Measurements from ENCODE around the gene DTD1. TPM values are rescaled to one million over a fixed set of nuclear protein-coding genes. Genes with fewer than 3 reads are reported as not detected.

Gene DTD1
- total RNA-seq, 1 donor: 19.0 TPM

DNA sequence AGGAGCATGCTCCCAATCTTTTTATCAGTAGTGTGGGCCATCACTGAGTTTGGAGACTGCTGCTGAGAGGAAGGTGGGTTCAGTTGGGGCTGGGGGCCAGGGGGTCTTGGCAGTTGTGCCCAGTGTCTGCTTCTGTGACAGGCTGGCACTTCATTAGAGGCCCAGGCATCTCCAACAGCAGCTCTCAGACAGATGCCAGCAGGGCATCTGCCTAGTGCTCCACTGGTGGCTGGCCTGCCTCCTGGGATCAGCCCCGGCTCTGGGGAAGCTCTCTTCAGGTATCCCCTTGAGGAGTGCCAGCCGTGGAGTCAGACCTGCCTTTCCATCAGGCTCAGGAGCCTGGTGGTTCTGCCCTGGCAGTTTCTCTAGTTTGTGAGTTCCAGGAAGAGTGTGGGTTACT lies 77.3 kb downstream of the DTD1 start:
- Histone ChIP-seq H3K9me3 (ENCODE audit: low read depth, low read length) (no peaks in the 10 kb centered on the region), H3K27me3 (ENCODE audit: insufficient read depth, low read length) (no peaks in the 10 kb centered on the region), H3K4me3 (ENCODE audit: low read length) (no peak overlapping the region), H3K4me1 (ENCODE audit: insufficient read depth, low read length) (no peaks in the 10 kb centered on the region)

DNA sequence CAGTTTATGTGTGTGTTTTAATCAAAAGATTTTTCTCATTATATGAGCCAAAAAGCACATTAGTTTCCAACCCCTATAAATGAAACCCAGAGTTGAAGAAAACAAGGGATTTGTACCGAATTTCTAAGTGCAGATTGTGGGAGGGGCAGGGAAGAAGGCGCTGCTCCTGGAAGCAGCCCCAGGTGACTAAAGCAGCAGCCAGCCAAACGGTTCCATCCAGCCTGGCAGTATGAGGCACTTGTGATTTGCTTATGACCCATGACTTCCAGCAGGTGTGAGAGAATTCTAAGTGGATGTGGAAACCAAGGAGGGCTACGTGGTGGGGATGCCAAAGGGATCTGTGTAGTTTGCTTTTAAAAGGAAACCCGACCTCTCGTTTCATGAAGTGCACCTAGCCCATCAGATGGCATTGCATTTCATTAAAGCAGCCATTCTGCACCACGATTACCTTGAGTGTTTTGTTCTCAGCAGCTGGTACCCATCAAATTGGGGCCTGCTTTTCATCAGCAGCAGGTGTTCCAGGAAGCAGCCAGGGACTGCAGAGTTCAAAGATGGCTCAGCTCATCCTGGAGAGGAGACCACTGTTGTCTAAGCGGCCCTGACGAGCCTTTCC lies 79.1 kb downstream of the DTD1 start:
- Histone ChIP-seq H3K4me3 (ENCODE audit: low read length) (no peak overlapping the region), H3K4me1 (ENCODE audit: insufficient read depth, low read length) (no peaks in the 10 kb centered on the region), H3K27me3 (ENCODE audit: insufficient read depth, low read length) (no peaks in the 10 kb centered on the region), H3K9me3 (ENCODE audit: low read depth, low read length) (no peaks in the 10 kb centered on the region)

DNA sequence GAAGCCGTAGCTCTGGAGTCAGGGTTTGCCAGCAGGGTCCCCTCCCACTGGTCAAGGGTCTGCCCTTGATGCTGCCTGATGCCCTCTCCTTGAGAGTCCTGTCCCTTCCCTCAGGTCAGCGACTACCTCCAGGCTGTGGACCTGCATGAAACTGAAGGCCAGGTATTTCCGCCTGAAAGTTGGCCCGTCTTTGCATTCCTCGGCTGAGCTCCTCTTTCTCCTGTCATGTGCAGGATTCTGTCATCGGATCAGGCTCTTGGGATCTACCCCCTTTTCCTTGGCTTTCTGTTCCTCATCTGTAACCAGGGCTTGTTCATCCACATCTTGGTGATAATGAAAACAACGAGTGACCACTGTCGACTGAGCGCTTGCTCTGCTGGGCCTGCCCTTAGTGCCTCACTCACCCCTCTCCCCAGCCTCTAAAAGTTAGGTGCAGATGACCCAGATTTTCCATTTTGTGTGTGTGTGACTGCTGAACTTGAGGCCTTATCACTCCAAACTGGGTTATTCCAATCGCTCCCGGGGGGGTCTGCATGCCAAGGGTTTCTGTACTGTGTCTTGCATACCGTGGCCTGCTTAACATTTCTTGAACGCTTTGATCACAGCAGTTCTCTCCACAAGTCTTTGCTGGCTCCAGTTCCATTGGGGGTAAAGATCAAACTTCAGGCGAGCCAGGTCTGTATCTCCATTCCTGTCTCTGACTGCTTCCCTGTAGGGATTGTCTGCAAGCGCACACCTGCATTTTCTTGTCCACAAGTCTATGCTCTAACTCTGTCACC lies 81.6 kb downstream of the DTD1 start:
- H3K9me3 ChIP-seq (ENCODE audit: low read depth, low read length): no peaks in the 10 kb centered on the region
- H3K27me3 ChIP-seq (ENCODE audit: insufficient read depth, low read length): no peaks in the 10 kb centered on the region

DNA sequence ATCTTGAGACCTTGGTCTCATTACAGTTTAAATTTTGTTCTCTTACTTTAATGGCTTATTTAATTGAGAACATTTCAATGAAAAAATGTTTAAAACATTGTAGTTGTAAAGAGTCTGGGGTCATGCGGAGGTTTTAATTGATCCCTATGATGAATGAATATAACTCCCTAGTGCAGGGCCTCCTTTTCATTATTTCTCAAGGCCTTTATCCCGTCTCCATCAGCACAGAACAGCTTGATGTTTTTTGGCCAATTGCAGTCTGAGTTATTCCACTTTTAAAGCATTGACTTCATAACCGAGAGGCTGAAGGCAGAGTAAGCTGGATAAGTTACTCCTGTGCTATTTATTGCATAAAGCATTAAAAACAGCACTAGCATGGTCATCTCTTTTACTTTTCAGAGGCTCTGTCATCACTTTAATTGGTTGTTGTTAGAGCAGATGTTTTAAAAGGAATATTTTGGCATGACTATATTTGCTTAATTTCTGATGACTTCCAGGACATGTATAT lies 83.4 kb downstream of the DTD1 start:
- Histone ChIP-seq H3K4me1 (ENCODE audit: insufficient read depth, low read length) (no peaks in the 10 kb centered on the region), H3K27me3 (ENCODE audit: insufficient read depth, low read length) (no peaks in the 10 kb centered on the region), H3K9me3 (ENCODE audit: low read depth, low read length) (no peaks in the 10 kb centered on the region), H3K4me3 (ENCODE audit: low read length) (no peak overlapping the region)

More for the DNA sequence above, 81.6 kb downstream of the DTD1 start:
- Histone ChIP-seq H3K4me1 (ENCODE audit: insufficient read depth, low read length) (no peaks in the 10 kb centered on the region), H3K4me3 (ENCODE audit: low read length) (no peak overlapping the region)

DNA sequence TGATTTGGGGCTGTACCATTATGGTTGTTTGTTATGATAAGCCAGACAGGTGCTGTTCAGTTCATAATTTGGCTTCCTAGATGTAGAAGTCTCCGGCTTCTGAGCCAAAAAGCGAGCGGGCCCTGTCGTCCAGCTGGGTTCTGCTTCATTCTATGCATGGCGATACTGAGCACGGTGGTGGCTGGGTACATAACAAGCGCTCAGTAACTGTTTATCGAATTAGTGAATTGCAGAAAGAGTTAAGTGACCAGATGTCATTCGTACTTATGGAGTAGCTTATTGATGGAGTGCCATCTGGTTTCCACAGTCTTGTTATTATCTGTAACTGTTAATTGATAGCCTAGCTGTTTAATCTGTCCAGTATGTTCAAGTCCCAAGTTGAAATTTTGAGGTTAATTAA lies 85.0 kb downstream of the DTD1 start:
- no peak overlapping the region for H3K4me3 ChIP-seq (ENCODE audit: low read length)
- no peaks in the 10 kb centered on the region for H3K9me3 ChIP-seq (ENCODE audit: low read depth, low read length)
- H3K27me3 ChIP-seq (ENCODE audit: insufficient read depth, low read length): no peaks in the 10 kb centered on the region
- no peaks in the 10 kb centered on the region for H3K4me1 ChIP-seq (ENCODE audit: insufficient read depth, low read length)

DNA sequence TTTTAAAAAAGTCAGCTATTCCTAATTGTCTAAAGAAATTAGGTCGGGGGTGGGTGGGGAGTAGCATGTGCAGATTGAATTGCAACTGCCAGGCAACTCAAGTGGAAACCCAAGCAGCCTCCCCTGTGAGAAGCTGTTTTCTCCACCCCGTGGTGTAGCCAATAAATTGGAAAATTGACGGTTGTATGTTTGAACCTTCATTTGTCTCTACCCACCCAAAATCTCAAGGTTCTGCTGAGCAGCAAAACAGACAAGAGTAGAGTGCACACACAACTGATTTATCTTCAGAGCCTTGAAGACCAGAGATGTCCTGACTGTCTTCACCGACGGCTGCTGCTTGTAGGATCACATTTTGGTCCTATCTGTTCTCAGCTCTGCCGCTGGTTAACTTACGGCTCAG lies 88.5 kb downstream of the DTD1 start:
- Histone ChIP-seq H3K4me1 (ENCODE audit: insufficient read depth, low read length) (peaks cover 12% of the 10 kb centered on the region), H3K27me3 (ENCODE audit: insufficient read depth, low read length) (no peaks in the 10 kb centered on the region), H3K4me3 (ENCODE audit: low read length) (no peak overlapping the region), H3K9me3 (ENCODE audit: low read depth, low read length) (no peaks in the 10 kb centered on the region)

DNA sequence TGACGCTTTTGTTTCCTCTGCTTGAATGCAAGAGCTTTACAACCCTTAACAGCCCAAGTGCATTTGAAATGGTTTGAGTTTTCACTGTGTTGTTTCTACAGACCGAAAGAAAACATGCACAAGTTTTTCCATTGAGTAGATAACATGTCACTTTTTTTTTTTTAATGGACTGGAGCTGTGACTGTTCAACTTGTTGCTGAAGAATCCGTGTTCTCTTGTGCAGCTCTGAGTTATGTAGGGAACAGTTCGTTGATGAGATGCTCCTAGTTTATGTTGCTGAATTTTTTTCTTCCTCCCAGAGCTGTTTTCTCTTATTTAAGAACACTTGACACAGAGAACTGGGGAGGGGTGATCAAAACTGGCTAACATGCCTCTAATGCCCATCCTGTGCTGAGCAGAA lies 89.3 kb downstream of the DTD1 start:
- H3K9me3 ChIP-seq (ENCODE audit: low read depth, low read length): no peaks in the 10 kb centered on the region
- H3K4me3 ChIP-seq (ENCODE audit: low read length): no peak overlapping the region
- H3K4me1 ChIP-seq (ENCODE audit: insufficient read depth, low read length): peaks cover 12% of the 10 kb centered on the region
- H3K27me3 ChIP-seq (ENCODE audit: insufficient read depth, low read length): no peaks in the 10 kb centered on the region

DNA sequence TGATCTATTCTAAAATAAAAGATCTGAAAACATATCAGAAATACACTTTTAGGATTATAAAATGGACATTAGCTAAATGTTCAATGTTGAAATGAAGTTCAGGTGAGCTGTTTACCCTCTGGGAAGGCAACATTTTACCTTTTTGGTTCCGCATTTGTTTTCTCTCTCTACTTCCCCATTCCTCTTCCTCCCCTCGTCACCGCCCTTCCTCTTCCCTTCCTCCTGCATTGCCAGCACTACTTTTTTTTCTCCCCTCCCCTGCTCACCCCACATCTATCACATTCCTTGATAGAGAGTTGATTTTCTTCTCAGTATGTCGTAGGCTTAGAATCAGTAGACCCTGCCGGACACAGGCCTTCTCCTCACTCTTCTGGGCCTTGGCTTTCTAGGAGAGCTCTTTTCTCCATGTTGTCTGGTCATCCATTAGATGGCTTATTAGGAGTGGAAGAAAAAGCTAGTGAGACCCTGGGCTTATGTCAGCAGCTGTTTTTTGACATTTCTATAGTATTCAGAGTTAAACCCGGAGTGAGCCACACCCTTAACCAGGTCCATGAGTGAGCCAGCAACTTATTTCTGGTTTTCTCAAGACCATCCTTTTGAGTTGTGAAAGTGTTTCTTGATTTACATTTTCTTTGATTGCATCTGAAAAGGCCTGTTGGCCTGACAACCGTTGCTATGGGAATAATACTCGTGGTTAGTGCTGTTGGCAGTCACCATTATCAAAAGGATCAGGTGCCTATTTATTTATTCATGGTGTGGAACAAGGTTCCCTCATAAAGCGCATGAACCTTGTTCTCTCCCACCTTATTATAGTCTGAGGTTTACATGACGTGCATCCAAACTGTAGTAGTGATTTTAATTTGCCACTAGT lies 90.9 kb downstream of the DTD1 start:
- Histone ChIP-seq H3K9me3 (ENCODE audit: low read depth, low read length) (no peaks in the 10 kb centered on the region), H3K4me1 (ENCODE audit: insufficient read depth, low read length) (peaks cover 12% of the 10 kb centered on the region), H3K4me3 (ENCODE audit: low read length) (no peak overlapping the region), H3K27me3 (ENCODE audit: insufficient read depth, low read length) (no peaks in the 10 kb centered on the region)

DNA sequence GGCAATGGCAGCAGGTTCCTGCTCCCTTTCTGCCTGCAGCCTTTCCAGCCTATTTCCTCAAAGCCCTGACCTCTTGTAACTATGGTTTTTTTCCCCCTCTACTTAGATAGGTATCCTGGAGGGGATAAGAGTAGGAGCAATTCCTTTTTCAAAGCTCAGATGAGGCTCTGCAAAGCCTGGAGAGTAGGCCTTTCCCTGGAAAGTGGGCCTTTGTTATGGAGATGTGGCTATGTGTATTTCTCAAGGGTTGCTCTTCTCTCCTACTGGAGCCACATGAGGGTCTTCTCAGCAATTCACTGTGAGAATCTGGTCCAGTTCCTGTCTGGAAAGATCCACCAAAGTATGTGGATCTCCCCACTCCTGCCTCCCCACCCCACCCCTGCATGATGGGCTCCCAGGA lies 96.0 kb downstream of the DTD1 start:
- H3K27me3 ChIP-seq (ENCODE audit: insufficient read depth, low read length): no peaks in the 10 kb centered on the region
- H3K9me3 ChIP-seq (ENCODE audit: low read depth, low read length): no peaks in the 10 kb centered on the region
- peaks cover 3% of the 10 kb centered on the region for H3K4me1 ChIP-seq (ENCODE audit: insufficient read depth, low read length)
- H3K4me3 ChIP-seq (ENCODE audit: low read length): no peak overlapping the region

DNA sequence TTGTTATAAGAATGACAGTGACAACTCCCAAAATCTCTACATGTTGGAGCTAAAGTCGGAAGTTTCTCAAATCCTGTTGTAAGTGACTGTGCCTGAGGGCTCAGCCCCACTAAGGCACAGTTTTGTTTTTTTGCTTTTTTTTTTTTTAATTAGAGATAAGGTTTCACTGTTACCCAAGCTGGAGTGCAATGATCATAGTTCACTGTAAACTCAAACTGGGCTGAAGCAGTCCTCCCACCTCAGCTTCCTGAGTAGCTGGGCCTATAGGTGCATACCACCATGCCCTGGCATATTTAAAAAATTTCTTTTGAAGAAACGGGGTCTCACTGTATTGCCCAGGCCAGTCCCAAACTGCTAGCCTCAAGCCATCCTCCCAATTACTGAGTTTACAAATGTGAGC lies 96.9 kb downstream of the DTD1 start:
- Histone ChIP-seq H3K4me3 (ENCODE audit: low read length) (no peak overlapping the region), H3K9me3 (ENCODE audit: low read depth, low read length) (no peaks in the 10 kb centered on the region), H3K4me1 (ENCODE audit: insufficient read depth, low read length) (no peaks in the 10 kb centered on the region), H3K27me3 (ENCODE audit: insufficient read depth, low read length) (no peaks in the 10 kb centered on the region)

DNA sequence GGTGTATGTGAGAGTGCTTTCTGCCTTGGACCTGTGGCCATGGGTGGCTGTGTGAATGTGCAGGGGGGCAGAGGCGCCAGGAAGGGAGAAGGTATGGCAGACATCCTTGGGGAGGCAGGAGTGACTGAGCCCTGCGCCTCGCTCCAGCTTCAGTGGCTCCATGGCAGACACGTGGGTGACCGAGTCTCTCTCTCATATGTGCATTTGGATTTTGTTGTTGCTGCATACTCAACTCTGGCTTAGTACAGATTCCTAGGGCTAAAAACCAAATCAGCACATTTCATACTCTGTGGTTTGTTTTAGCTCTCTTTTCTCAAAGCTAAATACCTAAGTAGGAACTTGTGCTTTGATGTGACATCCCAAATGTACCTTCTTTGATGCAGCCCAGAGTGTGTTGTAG lies 97.6 kb downstream of the DTD1 start:
- no peaks in the 10 kb centered on the region for H3K27me3 ChIP-seq (ENCODE audit: insufficient read depth, low read length)
- H3K4me3 ChIP-seq (ENCODE audit: low read length): no peak overlapping the region
- no peaks in the 10 kb centered on the region for H3K4me1 ChIP-seq (ENCODE audit: insufficient read depth, low read length)
- no peaks in the 10 kb centered on the region for H3K9me3 ChIP-seq (ENCODE audit: low read depth, low read length)

DNA sequence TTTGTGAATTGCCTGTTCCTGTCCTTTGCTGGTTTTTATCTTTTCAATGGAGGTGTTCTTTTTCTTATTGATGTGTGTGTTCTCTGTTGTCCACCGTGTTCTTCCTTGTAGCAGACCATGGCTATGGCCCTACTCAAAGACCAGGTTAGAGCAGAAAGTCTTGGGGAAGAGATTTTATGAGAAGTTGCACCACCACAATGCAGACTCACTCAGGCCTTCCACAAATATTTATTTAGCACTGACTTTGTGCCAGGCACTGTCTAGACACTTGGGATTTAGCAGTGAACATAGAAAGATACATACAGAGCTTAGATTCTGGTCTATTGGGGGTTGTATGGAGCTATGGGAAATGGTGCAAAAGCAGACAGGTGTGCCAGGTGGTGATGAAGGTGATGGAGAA lies 98.8 kb downstream of the DTD1 start:
- Histone ChIP-seq H3K9me3 (ENCODE audit: low read depth, low read length) (no peaks in the 10 kb centered on the region), H3K27me3 (ENCODE audit: insufficient read depth, low read length) (no peaks in the 10 kb centered on the region), H3K4me3 (ENCODE audit: low read length) (no peak overlapping the region), H3K4me1 (ENCODE audit: insufficient read depth, low read length) (no peaks in the 10 kb centered on the region)

DNA sequence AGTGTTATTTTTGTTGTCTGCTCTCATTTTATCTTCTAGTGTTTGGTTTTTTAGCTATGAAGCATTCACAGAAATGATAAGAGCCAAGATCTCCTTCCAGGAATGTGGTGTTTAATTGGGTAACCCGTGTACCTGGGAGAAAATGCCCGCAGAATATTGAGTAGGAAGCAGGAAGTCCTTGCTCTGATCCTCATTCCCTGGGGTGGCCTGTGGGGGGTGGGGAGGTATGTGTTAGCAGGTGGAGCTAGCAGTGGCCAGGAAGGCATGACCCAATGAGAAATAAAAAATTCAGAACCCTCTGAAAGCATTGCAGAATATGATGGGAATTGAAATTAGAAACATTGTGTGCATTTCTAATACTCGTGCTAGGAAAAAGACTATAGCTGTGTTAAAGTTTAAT lies 100.8 kb downstream of the DTD1 start:
- Histone ChIP-seq H3K9me3 (ENCODE audit: low read depth, low read length) (no peaks in the 10 kb centered on the region), H3K4me1 (ENCODE audit: insufficient read depth, low read length) (no peaks in the 10 kb centered on the region), H3K27me3 (ENCODE audit: insufficient read depth, low read length) (no peaks in the 10 kb centered on the region), H3K4me3 (ENCODE audit: low read length) (no peak overlapping the region)

DNA sequence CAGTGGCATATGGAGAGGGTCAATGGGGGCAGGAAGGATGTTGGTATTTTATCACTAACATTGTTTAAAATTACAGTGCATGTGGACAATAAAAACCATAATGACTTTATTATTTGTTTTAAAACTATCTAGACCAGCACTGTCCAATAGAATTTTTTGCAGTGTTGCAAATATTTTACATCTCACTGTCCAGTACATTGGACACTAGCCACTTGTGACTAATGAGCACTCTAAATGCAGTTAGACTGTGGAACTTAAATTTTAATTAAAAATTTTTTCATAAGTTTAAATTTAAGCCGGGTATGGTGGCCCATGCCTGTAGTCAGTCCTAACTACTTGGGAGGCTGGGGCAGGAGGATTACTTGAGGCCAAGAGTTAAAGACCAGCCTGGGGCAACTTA lies 101.7 kb downstream of the DTD1 start:
- Histone ChIP-seq H3K4me1 (ENCODE audit: insufficient read depth, low read length) (no peaks in the 10 kb centered on the region), H3K27me3 (ENCODE audit: insufficient read depth, low read length) (no peaks in the 10 kb centered on the region), H3K4me3 (ENCODE audit: low read length) (no peak overlapping the region), H3K9me3 (ENCODE audit: low read depth, low read length) (no peaks in the 10 kb centered on the region)

DNA sequence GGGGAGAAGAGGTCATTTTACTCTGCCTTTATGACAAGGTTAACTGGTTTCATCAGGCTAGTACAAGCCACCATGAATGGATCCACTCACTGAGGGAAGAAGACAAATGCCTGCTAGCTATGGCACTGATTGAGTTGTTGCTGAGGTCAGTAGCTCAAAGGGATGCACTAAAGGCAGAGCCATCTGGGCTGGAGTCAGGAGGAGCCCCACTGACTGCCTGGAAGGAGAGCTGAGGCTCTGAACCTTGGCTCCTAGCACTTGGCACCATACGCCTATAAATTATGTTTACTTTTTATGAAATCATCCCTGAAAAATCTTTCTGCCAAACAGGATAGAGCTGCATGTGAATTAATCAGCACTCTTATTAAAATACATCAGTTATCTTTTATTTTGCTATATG lies 104.6 kb downstream of the DTD1 start:
- no peaks in the 10 kb centered on the region for H3K9me3 ChIP-seq (ENCODE audit: low read depth, low read length)
- H3K4me1 ChIP-seq (ENCODE audit: insufficient read depth, low read length): no peaks in the 10 kb centered on the region
- H3K27me3 ChIP-seq (ENCODE audit: insufficient read depth, low read length): no peaks in the 10 kb centered on the region
- no peak overlapping the region for H3K4me3 ChIP-seq (ENCODE audit: low read length)
